ENCODE measurements around the gene EPPIN.
A peak's percentile ranks its signal among the peaks of the same experiment; 100 is the strongest.
"Not testable (repeated sequence)": the region's sequence is repeated elsewhere in the genome, so short reads cannot be mapped to it uniquely, and the experiment has no call there.

Gene EPPIN

GRCh38 chr20:45583502-45583901 is 36.3 kb upstream of the EPPIN start:
- no peaks in the 10 kb centered on the region for H3K9me3 Mint-ChIP-seq
- TF ChIP-seq CTCF (IDR thresholded peaks at IDR 0.05; ENCODE audit: unreplicated experiment in 3 of 3) = no peak
- no peak overlapping the region for H3K27ac Mint-ChIP-seq
- H3K4me1 Mint-ChIP-seq = no peaks in the 10 kb centered on the region
- H3K4me3 Mint-ChIP-seq = no peak overlapping the region
- no peaks in the 10 kb centered on the region for H3K36me3 Mint-ChIP-seq (ENCODE audit: low read depth)
- peaks cover 15% of the 10 kb centered on the region for H3K27me3 Mint-ChIP-seq (ENCODE audit: low read depth)

- no peak overlapping the region for H3K27ac Mint-ChIP-seq
- H3K9me3 Mint-ChIP-seq = no peaks in the 10 kb centered on the region
- no peaks in the 10 kb centered on the region for H3K4me1 Mint-ChIP-seq
- no peaks in the 10 kb centered on the region for H3K36me3 Mint-ChIP-seq (ENCODE audit: low read depth)
- no peak for TF ChIP-seq CTCF (IDR thresholded peaks at IDR 0.05; ENCODE audit: unreplicated experiment in 3 of 3)
- H3K27me3 Mint-ChIP-seq (ENCODE audit: low read depth) = peaks cover 15% of the 10 kb centered on the region
- no peak overlapping the region for H3K4me3 Mint-ChIP-seq
These were observed 34.5 kb upstream of the EPPIN start for GRCh38 chr20:45581702-45582101.

GRCh38 chr20:45579184-45579583 is 32.0 kb upstream of the EPPIN start, which contains the start of gene WFDC8:
Gene WFDC8, minus strand, starts transcription at chr20:45579284. Its CDS starts 37 bp downstream, at chr20:45579247.
- Mint-ChIP-seq H3K27ac (no peak within 1 kb of the TSS), H3K4me1 (no peaks in the 10 kb centered on the region)

GRCh38 chr20:45578231-45578630 is 31.0 kb upstream of the EPPIN start:
- Mint-ChIP-seq H3K9me3 (no peaks in the 10 kb centered on the region), H3K27ac (no peak overlapping the region), H3K36me3 (ENCODE audit: low read depth) (no peaks in the 10 kb centered on the region), H3K4me1 (no peaks in the 10 kb centered on the region), H3K4me3 (no peak overlapping the region), H3K27me3 (ENCODE audit: low read depth) (peaks cover 11% of the 10 kb centered on the region)
- no peak for TF ChIP-seq CTCF (IDR thresholded peaks at IDR 0.05; ENCODE audit: unreplicated experiment in 3 of 3)

More at GRCh38 chr20:45579184-45579583, 32.0 kb upstream of the EPPIN start, which contains the start of gene WFDC8:
- H3K36me3 Mint-ChIP-seq (ENCODE audit: low read depth) = no peaks in the 10 kb centered on the region
- H3K27me3 Mint-ChIP-seq (ENCODE audit: low read depth) = peaks cover 15% of the 10 kb centered on the region
- H3K9me3 Mint-ChIP-seq = no peaks in the 10 kb centered on the region
- no peak within 1 kb of the TSS for H3K4me3 Mint-ChIP-seq
- no peak for TF ChIP-seq CTCF (IDR thresholded peaks at IDR 0.05; ENCODE audit: unreplicated experiment in 3 of 3)

GRCh38 chr20:45576995-45577394 is 29.8 kb upstream of the EPPIN start:
- H3K36me3 Mint-ChIP-seq (ENCODE audit: low read depth) = no peaks in the 10 kb centered on the region
- H3K9me3 Mint-ChIP-seq = peaks cover 3% of the 10 kb centered on the region
- no peak overlapping the region for H3K4me3 Mint-ChIP-seq
- no peak for TF ChIP-seq CTCF (IDR thresholded peaks at IDR 0.05; ENCODE audit: unreplicated experiment in 3 of 3)
- H3K4me1 Mint-ChIP-seq = no peaks in the 10 kb centered on the region
- peaks cover 8% of the 10 kb centered on the region for H3K27me3 Mint-ChIP-seq (ENCODE audit: low read depth)
- peak overlapping the region in 2 of 3 experiments; percentile 31 to 55 for H3K27ac Mint-ChIP-seq

GRCh38 chr20:45575931-45576330 is 28.7 kb upstream of the EPPIN start:
- H3K9me3 Mint-ChIP-seq = peaks cover 3% of the 10 kb centered on the region
- H3K27me3 Mint-ChIP-seq (ENCODE audit: low read depth) = peaks cover 8% of the 10 kb centered on the region
- no peaks in the 10 kb centered on the region for H3K4me1 Mint-ChIP-seq
- H3K36me3 Mint-ChIP-seq (ENCODE audit: low read depth) = no peaks in the 10 kb centered on the region
- no peak for TF ChIP-seq CTCF (IDR thresholded peaks at IDR 0.05; ENCODE audit: unreplicated experiment in 3 of 3)
- H3K27ac Mint-ChIP-seq = no peak overlapping the region
- no peak overlapping the region for H3K4me3 Mint-ChIP-seq

GRCh38 chr20:45569650-45570049 is 22.4 kb upstream of the EPPIN start:
- not testable (repeated sequence) for H3K27me3 Mint-ChIP-seq (ENCODE audit: low read depth); H3K27ac Mint-ChIP-seq; H3K4me1 Mint-ChIP-seq

More at GRCh38 chr20:45569650-45570049, 22.4 kb upstream of the EPPIN start:
- H3K4me3 Mint-ChIP-seq; H3K9me3 Mint-ChIP-seq; H3K36me3 Mint-ChIP-seq (ENCODE audit: low read depth): not testable (repeated sequence)

All from nephron (organoid).